ENCODE measurements around the gene ZNF181. TPM values are rescaled to one million over a fixed set of nuclear protein-coding genes. Genes with fewer than 3 reads are reported as not detected.

The ZNF181 gene
- total and polyA plus RNA-seq, 2 of the 8 experiments (the other 6 are each of a cell fraction or from before 2014, with no cell fraction given): 2.8 to 7.5 TPM

GRCh38 chr19:34757441-34757840, 23.4 kb downstream of the ZNF181 start:
- no peak overlapping the region for H2BK15ac ChIP-seq (ENCODE audit: low read length)
- H4K91ac ChIP-seq (replicated peaks; ENCODE audit: insufficient read length, low read length): no peak overlapping the region
- no peak overlapping the region for H2BK120ac ChIP-seq (replicated peaks; ENCODE audit: low read depth, low read length)
- FAIRE-seq (no peak), DNase-seq (ENCODE audit: low read depth in 1 of 2, low spot score in 2 of 2) (no peak)
- H3K27ac ChIP-seq (ENCODE audit: low read depth, low read length): no peak overlapping the region
- TF ChIP-seq JUND (IDR thresholded peaks at IDR 0.05; ENCODE audit: low read length): no peak
- TF ChIP-seq KDM4A (IDR thresholded peaks at IDR 0.05; ENCODE audit: low read depth, low read length, severe bottlenecking): no peak
- TF ChIP-seq CBX8 (IDR thresholded peaks at IDR 0.05; ENCODE audit: borderline replicate concordance, low read depth, low read length): no peak
- no peak for TF ChIP-seq SRF (IDR thresholded peaks at IDR 0.05; ENCODE audit: low read depth, low read length)
- no peak for TF ChIP-seq USF2 (IDR thresholded peaks at IDR 0.05; ENCODE audit: low read length)
- no peak for TF ChIP-seq POU5F1 (IDR thresholded peaks at IDR 0.05; ENCODE audit: low read depth, low read length)
- TF ChIP-seq FOSL1 (IDR thresholded peaks at IDR 0.05; ENCODE audit: insufficient read depth, low read depth, low read length): no peak
- TF ChIP-seq POLR2A (IDR thresholded peaks at IDR 0.05; ENCODE audit: control extremely low read depth in 1 of 2, low read depth in 2 of 2, low read length in 2 of 2): no peak
- H3K9ac ChIP-seq (replicated peaks in 1 of 4; ENCODE audit: extremely low read depth in 1 of 4, low read depth in 3 of 4, low read length in 3 of 4): no peak overlapping the region
- ChIA-PET CTCF (ENCODE audit: partially characterized antibody) (no interaction called here), POLR2A (ENCODE audit: partially characterized antibody) (no interaction called here)
- no peak overlapping the region for H3K4ac ChIP-seq (replicated peaks; ENCODE audit: insufficient read length, low read depth, low read length)
- no peak overlapping the region for H3K56ac ChIP-seq (replicated peaks; ENCODE audit: insufficient read length, low read depth, low read length)
- no peaks in the 10 kb centered on the region for H3K4me1 ChIP-seq (replicated peaks in 1 of 4; ENCODE audit: control insufficient read depth in 3 of 4, insufficient read depth in 4 of 4, low read length in 3 of 4)
- H2BK20ac ChIP-seq (ENCODE audit: low read length): no peak overlapping the region
- no peaks in the 10 kb centered on the region for H3K79me2 ChIP-seq (ENCODE audit: control insufficient read depth in 1 of 2, insufficient read depth in 2 of 2, low read length in 2 of 2)
- H3K4me2 ChIP-seq (ENCODE audit: insufficient read depth in 1 of 2, low read depth in 2 of 2, low read length in 2 of 2): no peak overlapping the region
- no peak overlapping the region for H4K5ac ChIP-seq (ENCODE audit: insufficient read length, low read depth, low read length)
- H3K36me3 ChIP-seq (ENCODE audit: control insufficient read depth in 2 of 4, insufficient read depth in 4 of 4, low read length in 3 of 4): peaks cover 0 to 5% (median 0%) of the 10 kb centered on the region in 4 experiments; a peak in 1 of 8 replicates
- no peaks in the 10 kb centered on the region for H3K23me2 ChIP-seq (ENCODE audit: low read depth, low read length)
- no peak overlapping the region for H2BK5ac ChIP-seq (ENCODE audit: low read depth, low read length)
- no peak overlapping the region for H3K18ac ChIP-seq (ENCODE audit: extremely low read depth, low read length)
- no peak overlapping the region for H2AK5ac ChIP-seq (ENCODE audit: low read depth, low read length)
- H3K4me3 ChIP-seq (ENCODE audit: extremely low read depth in 1 of 4, insufficient read depth in 2 of 4, low read depth in 3 of 4, low read length in 4 of 4): no peak overlapping the region
- H3K27me3 ChIP-seq (replicated peaks in 1 of 4; ENCODE audit: control insufficient read depth in 3 of 4, extremely low read depth in 1 of 4, insufficient read depth in 3 of 4, low read length in 3 of 4): no peaks in the 10 kb centered on the region
- H3K23ac ChIP-seq (ENCODE audit: insufficient read length): no peak overlapping the region
- 81% methylated on average over 4 of the region's 4 CpGs; no CpG with 5 or more reads in 1 of the 2 experiments for WGBS, 2 experiments (ENCODE audit: extremely low coverage in 1 of 2, insufficient coverage in 1 of 2, insufficient read length in 1 of 2, insufficient replicate concordance in 2 of 2, low coverage in 1 of 2, low lambda C conversion rate in 2 of 2, missing lambda C conversion rate in 1 of 2)
- peaks cover 71 to 76% of the 10 kb centered on the region in 2 experiments for H3K9me3 ChIP-seq (ENCODE audit: insufficient read depth in 2 of 2, low read depth in 1 of 2, low read length in 1 of 2)
- H3K14ac ChIP-seq (ENCODE audit: insufficient read length): no peak overlapping the region
- no peak overlapping the region for H4K8ac ChIP-seq (ENCODE audit: extremely low read depth, insufficient read depth, low read length)
- no peak overlapping the region for H2AFZ ChIP-seq (ENCODE audit: low read length)
- no peak overlapping the region for H2BK12ac ChIP-seq (ENCODE audit: low read depth, low read length)
- no peaks in the 10 kb centered on the region for H4K20me1 ChIP-seq (replicated peaks in 1 of 2; ENCODE audit: control insufficient read depth in 1 of 2, insufficient read depth in 2 of 2, low read length in 2 of 2)
- no peaks in the 10 kb centered on the region for H3K79me1 ChIP-seq (ENCODE audit: low read depth, low read length)
